Activated CD4-positive, alpha-beta memory T cell treated with anti-CD3 and anti-CD28 coated beads, Interleukin-2, amount 10 ng/mL, durations not matched to agents 7 days and 5 days (primary cell): ENCODE results near the gene PHLPP1. TPM values are rescaled to one million over a fixed set of nuclear protein-coding genes. Genes with fewer than 3 reads are reported as not detected.

Source experiments
- CTCF ChIA-PET: fragments of 350-600 bp; sonication (Branson Sonifier 250); formaldehyde crosslinking; loops from one replicate; lab custom pipeline; 2021; ENCODE audit warnings: antibody characterized with exemption, inconsistent platforms; lab: Charles Lee
- POLR2A ChIA-PET: fragments of 350-600 bp; sonication (Branson Sonifier 250); formaldehyde crosslinking; loops from one replicate; lab custom pipeline; 2021; ENCODE audit warnings: antibody characterized with exemption; lab: Charles Lee
- DNase-seq: peaks from one replicate; pipeline ENCODE4 v3.0.0-alpha.2; 2020
- H3K27ac Mint-ChIP-seq: one replicate; pipeline ENCODE4 v1.8.0; 2021; ENCODE audit warnings: mild to moderate bottlenecking, mixed read lengths
- H3K27me3 Mint-ChIP-seq: one replicate; pipeline ENCODE4 v1.8.0; 2021; ENCODE audit warnings: mixed read lengths
- H3K36me3 Mint-ChIP-seq: one replicate; pipeline ENCODE4 v1.8.0; 2021; ENCODE audit warnings: low read depth, mixed read lengths
- H3K4me1 Mint-ChIP-seq: one replicate; pipeline ENCODE4 v1.8.0; 2021; ENCODE audit warnings: mixed read lengths
- H3K4me3 Mint-ChIP-seq: one replicate; pipeline ENCODE4 v1.8.0; 2021; ENCODE audit warnings: mild to moderate bottlenecking, mixed read lengths
- H3K9me3 Mint-ChIP-seq: one replicate; pipeline ENCODE4 v1.8.0; 2021; ENCODE audit warnings: mixed read lengths
- total RNA-seq, 2 experiments: library from RNA; stranded (reverse); gene quantifications; one replicate each; pipeline ENCODE4 v1.2.3, GENCODE V29; 2021

PHLPP1 gene
- total RNA-seq, 2 experiments from 2014 or later = 8.1 to 8.9 TPM

- Mint-ChIP-seq H3K4me1 (no peaks in the 10 kb centered on the region), H3K36me3 (no peaks in the 10 kb centered on the region), H3K27me3 (no peaks in the 10 kb centered on the region), H3K4me3 (no peak overlapping the region), H3K9me3 (no peaks in the 10 kb centered on the region), H3K27ac (no peak overlapping the region)
- POLR2A ChIA-PET = no interaction called here
- CTCF ChIA-PET = interaction anchor here (0.8 to 2.3 kb wide), 2 partner anchors 9 to 259 kb away, joined by 3 to 9 read pairs; partner anchors contain the start of gene PHLPP1
- DNase-seq = no peak
These were observed 258.3 kb downstream of the PHLPP1 start for GRCh38 chr18:62973689-62974088.

- H3K27ac Mint-ChIP-seq = no peak overlapping the region
- no peaks in the 10 kb centered on the region for H3K9me3 Mint-ChIP-seq
- no peaks in the 10 kb centered on the region for H3K27me3 Mint-ChIP-seq
- ChIA-PET CTCF (interaction anchor here (2.3 kb wide), 1 partner anchor 8 kb away, joined by 9 read pairs; no protein-coding TSS in a partner anchor), POLR2A (no interaction called here)
- H3K36me3 Mint-ChIP-seq = no peaks in the 10 kb centered on the region
- no peak overlapping the region for H3K4me3 Mint-ChIP-seq
- H3K4me1 Mint-ChIP-seq = no peaks in the 10 kb centered on the region
- DNase-seq = no peak
These were observed 259.0 kb downstream of the PHLPP1 start for GRCh38 chr18:62974388-62974787.

GRCh38 chr18:62974928-62975675, 259.8 kb downstream of the PHLPP1 start:
- no peak overlapping the region for H3K4me3 Mint-ChIP-seq
- H3K27ac Mint-ChIP-seq = no peak overlapping the region
- DNase-seq = no peak
- POLR2A ChIA-PET = no interaction called here
- H3K9me3 Mint-ChIP-seq = no peaks in the 10 kb centered on the region
- no peaks in the 10 kb centered on the region for H3K36me3 Mint-ChIP-seq
- no peaks in the 10 kb centered on the region for H3K27me3 Mint-ChIP-seq
- no peaks in the 10 kb centered on the region for H3K4me1 Mint-ChIP-seq
- CTCF ChIA-PET = interaction anchor here (2.3 kb wide), 1 partner anchor 8 kb away, joined by 9 read pairs; no protein-coding TSS in a partner anchor

- ChIA-PET CTCF (no interaction called here), POLR2A (no interaction called here)
- H3K27ac Mint-ChIP-seq = no peak overlapping the region
- H3K27me3 Mint-ChIP-seq = no peaks in the 10 kb centered on the region
- DNase-seq = no peak
- H3K4me3 Mint-ChIP-seq = no peak overlapping the region
- no peaks in the 10 kb centered on the region for H3K9me3 Mint-ChIP-seq
- no peaks in the 10 kb centered on the region for H3K4me1 Mint-ChIP-seq
- no peaks in the 10 kb centered on the region for H3K36me3 Mint-ChIP-seq
These were observed 260.4 kb downstream of the PHLPP1 start for GRCh38 chr18:62975785-62976184.

GRCh38 chr18:62976227-62976626, 260.9 kb downstream of the PHLPP1 start:
- H3K36me3 Mint-ChIP-seq = no peaks in the 10 kb centered on the region
- CTCF ChIA-PET = no interaction called here
- no peak for DNase-seq
- no peaks in the 10 kb centered on the region for H3K9me3 Mint-ChIP-seq
- no peak overlapping the region for H3K4me3 Mint-ChIP-seq
- H3K27ac Mint-ChIP-seq = no peak overlapping the region
- no peaks in the 10 kb centered on the region for H3K4me1 Mint-ChIP-seq
- POLR2A ChIA-PET = no interaction called here
- no peaks in the 10 kb centered on the region for H3K27me3 Mint-ChIP-seq

GRCh38 chr18:62977512-62977911, 262.2 kb downstream of the PHLPP1 start:
- Mint-ChIP-seq H3K9me3 (no peaks in the 10 kb centered on the region), H3K27ac (no peak overlapping the region), H3K27me3 (no peaks in the 10 kb centered on the region), H3K36me3 (no peaks in the 10 kb centered on the region), H3K4me1 (peaks cover 2% of the 10 kb centered on the region), H3K4me3 (no peak overlapping the region)
- no peak for DNase-seq
- ChIA-PET CTCF (no interaction called here), POLR2A (no interaction called here)

- CTCF ChIA-PET = no interaction called here
- POLR2A ChIA-PET = no interaction called here
- Mint-ChIP-seq H3K27ac (no peak overlapping the region), H3K4me3 (no peak overlapping the region), H3K9me3 (no peaks in the 10 kb centered on the region), H3K36me3 (no peaks in the 10 kb centered on the region), H3K27me3 (no peaks in the 10 kb centered on the region), H3K4me1 (peaks cover 7% of the 10 kb centered on the region)
- DNase-seq = no peak
These were observed 263.1 kb downstream of the PHLPP1 start for GRCh38 chr18:62978251-62979049.

- Mint-ChIP-seq H3K36me3 (no peaks in the 10 kb centered on the region), H3K4me3 (no peak overlapping the region), H3K9me3 (no peaks in the 10 kb centered on the region), H3K4me1 (peaks cover 7% of the 10 kb centered on the region), H3K27me3 (no peaks in the 10 kb centered on the region), H3K27ac (no peak overlapping the region)
- CTCF ChIA-PET = interaction anchor here (0.8 kb wide), 1 partner anchor 243 kb away, joined by 3 read pairs; no protein-coding TSS in a partner anchor
- DNase-seq = no peak
- POLR2A ChIA-PET = no interaction called here
These were observed 263.8 kb downstream of the PHLPP1 start for GRCh38 chr18:62979176-62979575.

GRCh38 chr18:62979900-62980299, 264.6 kb downstream of the PHLPP1 start:
- Mint-ChIP-seq H3K36me3 (no peaks in the 10 kb centered on the region), H3K9me3 (no peaks in the 10 kb centered on the region), H3K27me3 (no peaks in the 10 kb centered on the region), H3K27ac (no peak overlapping the region), H3K4me3 (no peak overlapping the region), H3K4me1 (peaks cover 7% of the 10 kb centered on the region)
- ChIA-PET POLR2A (no interaction called here), CTCF (interaction anchor here (0.8 to 4.2 kb wide), 4 partner anchors 22 to 393 kb away, joined by 3 to 48 read pairs (median 12); partner anchors contain the start of gene PHLPP1)
- no peak for DNase-seq

GRCh38 chr18:62981566-62981965, 266.2 kb downstream of the PHLPP1 start:
- Mint-ChIP-seq H3K9me3 (no peaks in the 10 kb centered on the region), H3K4me1 (peaks cover 7% of the 10 kb centered on the region), H3K36me3 (no peaks in the 10 kb centered on the region), H3K27ac (no peak overlapping the region), H3K27me3 (no peaks in the 10 kb centered on the region), H3K4me3 (no peak overlapping the region)
- POLR2A ChIA-PET = interaction anchor here (0.7 to 1.1 kb wide), 3 partner anchors 110 to 794 kb away, joined by 3 read pairs; partner anchors contain the start of genes PIGN and RELCH
- CTCF ChIA-PET = interaction anchor here (1.0 to 4.2 kb wide), 16 partner anchors 8 to 556 kb away, joined by 3 to 48 read pairs (median 6); partner anchors contain the start of gene PHLPP1
- DNase-seq = no peak

GRCh38 chr18:62982600-62983251, 267.4 kb downstream of the PHLPP1 start:
- ChIA-PET POLR2A (interaction anchor here (0.9 to 1.1 kb wide), 2 partner anchors 267 to 795 kb away, joined by 3 to 4 read pairs; partner anchors contain the start of genes PHLPP1, PIGN and RELCH), CTCF (interaction anchor here (0.7 to 4.2 kb wide), 20 partner anchors 9 to 754 kb away, joined by 3 to 48 read pairs (median 4); partner anchors contain the start of gene PHLPP1)
- Mint-ChIP-seq H3K9me3 (no peaks in the 10 kb centered on the region), H3K4me1 (peaks cover 7% of the 10 kb centered on the region), H3K4me3 (no peak overlapping the region), H3K27ac (no peak overlapping the region), H3K27me3 (no peaks in the 10 kb centered on the region), H3K36me3 (no peaks in the 10 kb centered on the region)
- peak; percentile 59 for DNase-seq

- Mint-ChIP-seq H3K9me3 (no peaks in the 10 kb centered on the region), H3K36me3 (no peaks in the 10 kb centered on the region), H3K4me3 (no peak overlapping the region), H3K27me3 (peaks cover 9% of the 10 kb centered on the region), H3K4me1 (peaks cover 7% of the 10 kb centered on the region), H3K27ac (no peak overlapping the region)
- DNase-seq = no peak
- ChIA-PET POLR2A (no interaction called here), CTCF (no interaction called here)
These were observed 269.4 kb downstream of the PHLPP1 start for GRCh38 chr18:62984656-62985315.
